HCT116 (cell line): ENCODE measurements around the gene SETD1A. TPM values are rescaled to one million over a fixed set of nuclear protein-coding genes. Genes with fewer than 3 reads are reported as not detected.

Source experiments
- ATAC-seq: fragments of 200-7000 bp; cut with Tn5 transposase; 2 replicates; pipeline ENCODE4 v1.9.1; 2020; ENCODE audit warnings: mild to moderate bottlenecking, moderate library complexity
- BruUV-seq: library from RNA; stranded (reverse); fragments of 400-500 nt; replicated peaks from 2 replicates; lab custom pipeline; 2021; lab: Mats Ljungman, UMichigan
- CTCF ChIA-PET: fragments of 300-600 bp; sonication (Branson Sonifier 250); formaldehyde crosslinking; loops from one replicate; lab custom pipeline; 2021; ENCODE audit warnings: antibody characterized with exemption; lab: Charles Lee
- POLR2A ChIA-PET: fragments of 300-600, 350-600 bp; sonication (Branson Sonifier 250); formaldehyde crosslinking; loops from one replicate; lab custom pipeline; 2021; ENCODE audit warnings: antibody characterized with exemption; lab: Charles Lee
- RAD21 ChIA-PET, 2 experiments: fragments of 300-600 bp; sonication (Branson Sonifier 250); formaldehyde crosslinking; loops; one replicate each; lab custom pipeline; 2023; ENCODE audit warnings: low total read pairs in 2 of 2; ENCODE audit not compliant: uncharacterized antibody in 2 of 2, unreplicated experiment in 2 of 2, low non-redundant PET in 1 of 2; lab: Charles Lee
- DNase-seq: peaks from one replicate; pipeline ENCODE4 v3.0.0-alpha.2; 2010; ENCODE audit warnings: low read depth, low spot score
- H2AFZ ChIP-seq: fragments of 200-600 bp; shearing (Covaris generic), sonication (generic); 2 replicates; pipeline ENCODE4 v1.6.1; 2017; ENCODE audit warnings: low read depth, mixed run types, mixed read lengths, antibody characterized with exemption, low read length; ENCODE audit not compliant: poor library complexity, severe bottlenecking
- H3K27ac ChIP-seq: 2 replicates; pipeline ENCODE4 v1.5.1; 2012; ENCODE audit warnings: low read depth, low read length
- H3K27me3 ChIP-seq: fragments of 200-600 bp; sonication (generic); 2 replicates; pipeline ENCODE4 v1.6.1; 2016; ENCODE audit warnings: mixed run types, low read length, mixed read lengths; ENCODE audit not compliant: insufficient read depth
- H3K36me3 ChIP-seq, 2 experiments: fragments of 200-500 bp in 1 of 2; fragments of 200-600 bp in 1 of 2; sonication (Bioruptor generic) in 1 of 2; sonication (generic) in 1 of 2; 2 replicates each; pipeline versions ENCODE4 v1.5.1 to v1.6.1; 2014 to 2016; ENCODE audit warnings: low read length in 2 of 2, inconsistent platforms in 1 of 2, mixed read lengths in 1 of 2, mixed run types in 1 of 2; ENCODE audit not compliant: insufficient read depth in 2 of 2, control insufficient read depth in 1 of 2
- H3K4me1 ChIP-seq, 2 experiments: fragments of 200-600 bp in 1 of 2; sonication (generic) in 1 of 2; 2 replicates each; pipeline versions ENCODE4 v1.5.1 to v1.6.1; 2012 to 2017; ENCODE audit warnings: low read length in 2 of 2, inconsistent platforms in 1 of 2, mild to moderate bottlenecking in 1 of 2, mixed read lengths in 1 of 2, mixed run types in 1 of 2, moderate library complexity in 1 of 2; ENCODE audit not compliant: insufficient read depth in 2 of 2, control insufficient read depth in 1 of 2
- H3K4me2 ChIP-seq: fragments of 200-600 bp; sonication (generic); 2 replicates; pipeline ENCODE4 v1.6.1; 2017; ENCODE audit warnings: mixed run types, low read length, mixed read lengths
- H3K4me3 ChIP-seq, 2 experiments: fragments of 200-600 bp in 1 of 2; sonication (generic) in 1 of 2; replicated peaks in 1 of 2; 2 replicates each; pipeline ENCODE4 v1.5.1; 2011 to 2016; ENCODE audit warnings: low read length in 2 of 2, control low read depth in 1 of 2, low read depth in 1 of 2, mild to moderate bottlenecking in 1 of 2, mixed read lengths in 1 of 2, mixed run types in 1 of 2
- H3K79me2 ChIP-seq: fragments of 200-600 bp; sonication (generic); 2 replicates; pipeline ENCODE4 v1.6.1; 2017; ENCODE audit warnings: mild to moderate bottlenecking, mixed run types, low read length, moderate library complexity, mixed read lengths; ENCODE audit not compliant: insufficient read depth
- H3K9ac ChIP-seq: fragments of 200-600 bp; sonication (generic); 2 replicates; pipeline ENCODE4 v1.6.1; 2016; ENCODE audit warnings: low read length, mixed read lengths
- H3K9me2 ChIP-seq: fragments of 200-600 bp; sonication (generic), shearing (Covaris generic); 2 replicates; pipeline ENCODE4 v1.6.1; 2017; ENCODE audit warnings: mixed run types, mild to moderate bottlenecking, moderate library complexity; ENCODE audit not compliant: insufficient read depth
- H3K9me3 ChIP-seq, 2 experiments: fragments of 200-500 bp in 1 of 2; fragments of 200-600 bp in 1 of 2; sonication (Bioruptor generic) in 1 of 2; sonication (generic) in 1 of 2; 2 replicates each; pipeline ENCODE4 v1.6.1; 2014 to 2017; ENCODE audit warnings: low read length in 2 of 2, mixed read lengths in 2 of 2, inconsistent platforms in 1 of 2, low read depth in 1 of 2, mild to moderate bottlenecking in 1 of 2, mixed run types in 1 of 2, moderate library complexity in 1 of 2; ENCODE audit not compliant: control insufficient read depth in 1 of 2, insufficient read depth in 1 of 2
- H4K20me1 ChIP-seq: fragments of 200-600 bp; sonication (generic), shearing (Covaris generic); 2 replicates; pipeline ENCODE4 v1.6.1; 2017; ENCODE audit warnings: mixed run types, mild to moderate bottlenecking, moderate library complexity; ENCODE audit not compliant: insufficient read depth
- ATF3 ChIP-seq: IDR thresholded peaks from 2 replicates; pipeline ENCODE4 v1.6.1; 2012
- ELF1 ChIP-seq: IDR thresholded peaks from 2 replicates; pipeline ENCODE4 v1.6.1; 2012; ENCODE audit warnings: low read depth, borderline replicate concordance
- EZH2 ChIP-seq: fragments of 200-600 bp; sonication (generic); IDR thresholded peaks from 2 replicates; pipeline ENCODE4 v1.6.1; 2017; ENCODE audit warnings: antibody characterized with exemption, mixed run types
- POLR2AphosphoS5 ChIP-seq: IDR thresholded peaks from 2 replicates; pipeline ENCODE4 v1.6.1; 2011; ENCODE audit warnings: mild to moderate bottlenecking, low read depth, low read length, moderate library complexity
- SP1 ChIP-seq: IDR thresholded peaks from 2 replicates; pipeline ENCODE4 v1.6.1; 2012; ENCODE audit warnings: low read depth
- SRF ChIP-seq: IDR thresholded peaks from 2 replicates; pipeline ENCODE4 v1.6.1; 2012; ENCODE audit warnings: low read depth
- TCF7L2 ChIP-seq: IDR thresholded peaks from 2 replicates; pipeline ENCODE4 v1.7.0; 2011; ENCODE audit warnings: borderline replicate concordance, inconsistent platforms; ENCODE audit not compliant: insufficient read depth, insufficient read length; ENCODE audit errors: extremely low read depth
- YY1 ChIP-seq: IDR thresholded peaks from 2 replicates; pipeline ENCODE4 v1.6.1; 2011; ENCODE audit warnings: low read length, low read depth, moderate library complexity, mild to moderate bottlenecking; ENCODE audit not compliant: insufficient replicate concordance; ENCODE audit errors: extremely low read depth
- ZBTB33 ChIP-seq: IDR thresholded peaks from 2 replicates; pipeline ENCODE4 v1.6.1; 2011; ENCODE audit warnings: mild to moderate bottlenecking, low read length, moderate library complexity; ENCODE audit not compliant: insufficient replicate concordance; ENCODE audit errors: extremely low read depth
- ZFX ChIP-seq: fragments of 450-650 bp; IDR thresholded peaks from 2 replicates; pipeline ENCODE4 v1.6.1; 2017
- intact Hi-C: fragments of 100-400 bp; cut with micrococcal nuclease; formaldehyde crosslinking; loops from 2 replicates; pipeline ENCODE4 v1.10.0; 2022
- total RNA-seq: library from RNA; stranded (reverse); gene quantifications from one replicate; pipeline ENCODE4 v1.2.1, GENCODE V29; 2021; ENCODE audit not compliant: unreplicated experiment

Gene SETD1A
- total RNA-seq, 1 experiment from 2014 or later = 26.9 TPM

DNA sequence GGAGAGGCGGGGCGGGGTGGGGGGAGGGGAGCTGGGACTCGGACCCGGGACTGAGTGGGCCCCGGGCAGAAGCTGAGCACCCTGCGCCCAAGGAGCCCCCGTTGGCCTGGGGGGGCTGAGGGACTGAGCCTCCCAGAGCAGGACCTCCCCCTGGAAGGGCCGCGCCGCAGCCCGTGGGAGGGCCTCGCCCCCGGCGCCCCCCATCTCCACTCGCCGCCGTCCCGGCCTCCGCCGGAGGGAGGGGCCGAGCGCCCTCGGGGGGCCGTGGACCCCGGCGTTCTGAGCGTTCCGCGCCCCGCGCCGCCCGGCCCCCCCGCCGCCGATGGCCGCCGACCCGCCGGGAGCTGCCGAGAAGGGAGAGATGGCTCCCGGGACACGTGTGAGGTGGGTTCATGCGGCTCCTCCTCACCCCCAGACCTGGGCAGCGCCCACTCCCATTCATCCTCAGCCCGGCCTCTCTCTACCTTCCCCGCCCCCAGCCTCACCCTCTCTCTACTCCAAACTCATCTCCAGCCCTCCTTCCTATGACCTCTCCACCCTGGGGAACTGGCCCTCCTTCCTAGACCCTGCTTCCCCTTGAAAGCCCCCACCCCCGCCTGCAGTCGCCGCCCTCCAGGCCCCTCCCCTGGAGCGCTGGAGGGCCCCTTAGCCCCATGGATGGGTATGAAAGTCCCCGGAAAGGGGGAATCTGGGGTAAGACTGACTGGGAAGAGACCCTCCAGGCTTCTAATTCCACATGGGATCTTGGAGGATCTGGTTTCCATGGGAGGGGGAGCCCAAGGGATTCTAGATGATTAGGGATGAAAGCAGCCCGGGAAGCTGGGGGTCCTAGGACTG is 33.3 kb upstream of the SETD1A start:
- Histone ChIP-seq H3K27me3 (no peaks in the 10 kb centered on the region), H3K9ac (peak overlapping the region; percentile 67), H3K4me2 (peak overlapping the region; percentile 95), H3K9me2 (no peaks in the 10 kb centered on the region), H3K4me1 (peaks cover 11 to 25% of the 10 kb centered on the region in 2 experiments; a peak in 3 of 4 replicates), H3K9me3 (no peaks in the 10 kb centered on the region), H3K4me3 (peak overlapping the region; percentile 62 to 97), H3K79me2 (peaks cover 10% of the 10 kb centered on the region; the same call in 1 of the 2 replicates), H3K36me3 (peaks cover 0 to 5% of the 10 kb centered on the region in 2 experiments; a peak in 2 of 4 replicates), H3K27ac (peak overlapping the region; percentile 67), H4K20me1 (no peaks in the 10 kb centered on the region), H2AFZ (no peak overlapping the region)
- peak; percentile 34; the same call in 1 of the 2 replicates for TF ChIP-seq ZFX
- TF ChIP-seq ELF1 = no peak
- intact Hi-C loops = loop anchor here (5.0 kb wide), 1 partner anchor 477 kb away; the partner anchor contains the start of gene SEPHS2
- POLR2A ChIA-PET = interaction anchor here (0.6 to 1.0 kb wide), 3 partner anchors 28 to 290 kb away, joined by 3 to 6 read pairs (median 3); partner anchors contain the start of gene CTF1
- no TSS peak for BruUV-seq
- ATAC-seq (no peak), DNase-seq (no peak)
- CTCF ChIA-PET = interaction anchor here (1.0 kb wide), 1 partner anchor 17 kb away, joined by 6 read pairs; no protein-coding TSS in a partner anchor
- RAD21 ChIA-PET = interaction anchor here in 1 of 2 experiments (0.6 kb wide), 1 partner anchor 80 kb away, joined by 4 read pairs; no protein-coding TSS in a partner anchor

- no peak for ATAC-seq
- ChIA-PET POLR2A (interaction anchor here (0.6 kb wide), 1 partner anchor 57 kb away, joined by 3 read pairs; no protein-coding TSS in a partner anchor), CTCF (interaction anchor here (2.0 kb wide), 1 partner anchor 23 kb away, joined by 5 read pairs; no protein-coding TSS in a partner anchor), RAD21 (no interaction called here)
- H3K4me3 ChIP-seq = peak overlapping the region; percentile 62 to 97
- H3K27me3 ChIP-seq = no peaks in the 10 kb centered on the region
- no peak for DNase-seq
- H3K4me2 ChIP-seq = peak overlapping the region; percentile 95
- H3K9ac ChIP-seq = peak overlapping the region; percentile 67
- peaks cover 10% of the 10 kb centered on the region; the same call in 1 of the 2 replicates for H3K79me2 ChIP-seq
- H2AFZ ChIP-seq = no peak overlapping the region
- H3K36me3 ChIP-seq = peaks cover 0 to 5% of the 10 kb centered on the region in 2 experiments; a peak in 2 of 4 replicates
- H3K9me3 ChIP-seq = no peaks in the 10 kb centered on the region
- no peaks in the 10 kb centered on the region for H4K20me1 ChIP-seq
- peaks cover 11 to 25% of the 10 kb centered on the region in 2 experiments; a peak in 3 of 4 replicates for H3K4me1 ChIP-seq
- intact Hi-C loops = loop anchor here (5.0 kb wide), 1 partner anchor 478 kb away; the partner anchor contains the start of gene SEPHS2
- H3K27ac ChIP-seq = peak overlapping the region; percentile 67
- H3K9me2 ChIP-seq = no peaks in the 10 kb centered on the region
- no TSS peak for BruUV-seq
- TF ChIP-seq TCF7L2 = no peak
- no peak for TF ChIP-seq SRF
- no peak for TF ChIP-seq EZH2
- no peak for TF ChIP-seq ZBTB33
- TF ChIP-seq ELF1 = no peak
- TF ChIP-seq SP1 = no peak
- TF ChIP-seq ATF3 = no peak
- TF ChIP-seq POLR2AphosphoS5 = no peak
- TF ChIP-seq YY1 = no peak
Observed at GRCh38 chr16:30924913-30925631, 32.5 kb upstream of the SETD1A start.
